Measurements from ENCODE around the gene POLN.

POLN gene

DNA sequence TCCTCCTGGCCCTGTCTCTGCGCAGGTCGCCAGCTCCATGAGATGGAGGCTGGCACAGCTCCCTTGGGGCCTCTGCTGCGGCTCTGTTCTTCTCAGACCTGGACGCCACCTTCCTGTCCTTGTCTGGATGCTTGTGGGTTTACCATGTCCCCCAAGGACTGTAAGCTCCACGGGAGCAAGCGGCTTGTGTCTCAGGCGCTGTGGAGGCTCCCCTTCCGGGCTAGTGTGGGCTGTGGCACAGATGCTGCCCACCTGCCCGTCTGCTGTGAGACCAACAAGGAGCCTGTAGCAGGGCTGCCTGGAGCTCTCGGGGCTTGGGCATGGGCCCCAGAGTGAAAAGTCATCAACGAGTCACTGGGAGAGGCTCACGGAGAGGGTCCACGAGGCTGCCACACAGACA is 157.6 kb downstream of the POLN start:
- no peaks in the 10 kb centered on the region for H3K9me3 ChIP-seq (ENCODE audit: control insufficient read depth, low read length)
- no peaks in the 10 kb centered on the region for H3K27me3 ChIP-seq (replicated peaks; ENCODE audit: control insufficient read depth, insufficient read depth, low read length, poor library complexity, severe bottlenecking)
- H3K4me3 ChIP-seq (ENCODE audit: insufficient read depth, low read depth, low read length, poor library complexity, severe bottlenecking): no peak overlapping the region
- no peaks in the 10 kb centered on the region for H3K4me1 ChIP-seq (ENCODE audit: control insufficient read depth, insufficient read depth, low read length, poor library complexity, severe bottlenecking)
- no peak for DNase-seq
- no peaks in the 10 kb centered on the region for H3K36me3 ChIP-seq (ENCODE audit: control insufficient read depth, insufficient read depth, low read length)
- H3K27ac ChIP-seq (ENCODE audit: insufficient read depth, low read length, poor library complexity, severe bottlenecking): no peak overlapping the region

DNA sequence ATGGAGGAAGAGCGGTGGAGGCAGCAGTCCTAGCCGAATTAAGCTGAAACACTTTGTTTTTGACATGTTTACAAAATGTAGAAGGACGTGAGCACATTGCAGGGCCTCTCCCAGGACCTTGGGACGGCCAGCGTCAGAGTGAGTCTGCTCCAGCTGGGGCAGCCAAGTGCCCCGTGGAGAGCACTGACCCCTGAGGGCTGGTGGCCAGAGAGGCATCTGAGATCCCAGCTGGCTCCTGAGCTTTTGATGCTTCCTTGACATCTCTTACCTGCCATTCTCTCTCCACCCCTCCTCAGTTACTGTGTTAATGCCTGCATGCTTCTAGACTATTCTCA is 158.1 kb downstream of the POLN start:
- Histone ChIP-seq H3K9me3 (ENCODE audit: control insufficient read depth, low read length) (no peaks in the 10 kb centered on the region), H3K27ac (ENCODE audit: insufficient read depth, low read length, poor library complexity, severe bottlenecking) (no peak overlapping the region), H3K4me3 (ENCODE audit: insufficient read depth, low read depth, low read length, poor library complexity, severe bottlenecking) (no peak overlapping the region), H3K36me3 (ENCODE audit: control insufficient read depth, insufficient read depth, low read length) (no peaks in the 10 kb centered on the region), H3K27me3 (replicated peaks; ENCODE audit: control insufficient read depth, insufficient read depth, low read length, poor library complexity, severe bottlenecking) (no peaks in the 10 kb centered on the region), H3K4me1 (ENCODE audit: control insufficient read depth, insufficient read depth, low read length, poor library complexity, severe bottlenecking) (no peaks in the 10 kb centered on the region)
- DNase-seq: no peak

DNA sequence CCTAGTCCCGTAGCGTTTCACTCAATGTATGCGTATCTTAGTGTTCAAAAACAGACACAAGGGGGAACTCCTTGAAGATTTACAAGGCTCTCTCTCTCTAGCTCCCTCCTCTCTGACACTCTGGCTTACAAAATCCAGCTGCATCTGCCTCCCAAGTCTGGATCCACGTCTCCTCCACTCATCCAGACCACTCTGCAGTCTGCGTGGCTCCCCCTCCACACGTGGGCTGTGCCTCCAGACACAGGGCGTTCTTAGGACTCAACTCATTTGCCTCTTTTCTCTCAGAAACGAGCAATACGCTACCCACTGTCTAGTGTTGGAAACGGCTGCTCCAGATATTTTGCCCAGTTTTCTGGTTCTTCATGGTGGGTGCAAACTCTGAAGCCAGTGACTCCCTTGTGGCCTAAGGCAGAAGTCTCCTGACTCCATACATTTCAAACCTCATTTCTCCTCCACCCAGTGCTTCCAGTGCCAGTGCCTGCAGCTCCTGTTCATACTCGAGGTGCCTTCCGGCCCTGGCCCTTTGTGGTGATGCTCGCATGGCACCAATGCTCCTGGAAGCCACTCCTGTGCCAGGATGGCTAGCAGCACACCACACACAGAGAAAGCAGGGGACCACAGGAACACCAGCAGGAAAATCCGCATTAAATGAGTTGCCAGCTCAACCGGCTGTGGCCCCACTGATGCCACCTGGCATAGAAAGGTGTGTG is 158.7 kb downstream of the POLN start:
- H3K4me1 ChIP-seq (ENCODE audit: control insufficient read depth, insufficient read depth, low read length, poor library complexity, severe bottlenecking): no peaks in the 10 kb centered on the region
- no peaks in the 10 kb centered on the region for H3K9me3 ChIP-seq (ENCODE audit: control insufficient read depth, low read length)
- no peak overlapping the region for H3K4me3 ChIP-seq (ENCODE audit: insufficient read depth, low read depth, low read length, poor library complexity, severe bottlenecking)
- DNase-seq: no peak
- no peak overlapping the region for H3K27ac ChIP-seq (ENCODE audit: insufficient read depth, low read length, poor library complexity, severe bottlenecking)
- H3K27me3 ChIP-seq (replicated peaks; ENCODE audit: control insufficient read depth, insufficient read depth, low read length, poor library complexity, severe bottlenecking): no peaks in the 10 kb centered on the region
- H3K36me3 ChIP-seq (ENCODE audit: control insufficient read depth, insufficient read depth, low read length): no peaks in the 10 kb centered on the region

DNA sequence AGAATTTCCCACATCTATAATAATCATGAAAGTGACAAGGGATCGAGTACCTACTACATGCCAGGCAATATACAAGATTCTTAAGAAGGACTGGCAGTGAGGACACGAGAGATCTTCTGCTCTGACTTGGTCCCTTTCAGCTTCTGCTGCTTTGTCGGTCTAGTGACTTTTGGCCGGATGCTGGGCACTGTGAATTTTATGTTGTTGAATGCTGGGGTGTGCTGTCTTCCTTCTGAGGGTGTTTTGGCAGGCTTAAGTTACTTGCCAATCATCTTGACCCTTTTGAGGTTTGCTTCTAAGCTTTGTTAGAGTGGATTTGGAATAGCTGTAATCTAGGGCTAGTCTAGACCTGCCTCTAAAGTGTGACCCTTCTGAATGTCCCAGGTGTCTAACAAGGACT is 159.3 kb downstream of the POLN start:
- no peaks in the 10 kb centered on the region for H3K4me1 ChIP-seq (ENCODE audit: control insufficient read depth, insufficient read depth, low read length, poor library complexity, severe bottlenecking)
- DNase-seq: no peak
- H3K27ac ChIP-seq (ENCODE audit: insufficient read depth, low read length, poor library complexity, severe bottlenecking): no peak overlapping the region

DNA sequence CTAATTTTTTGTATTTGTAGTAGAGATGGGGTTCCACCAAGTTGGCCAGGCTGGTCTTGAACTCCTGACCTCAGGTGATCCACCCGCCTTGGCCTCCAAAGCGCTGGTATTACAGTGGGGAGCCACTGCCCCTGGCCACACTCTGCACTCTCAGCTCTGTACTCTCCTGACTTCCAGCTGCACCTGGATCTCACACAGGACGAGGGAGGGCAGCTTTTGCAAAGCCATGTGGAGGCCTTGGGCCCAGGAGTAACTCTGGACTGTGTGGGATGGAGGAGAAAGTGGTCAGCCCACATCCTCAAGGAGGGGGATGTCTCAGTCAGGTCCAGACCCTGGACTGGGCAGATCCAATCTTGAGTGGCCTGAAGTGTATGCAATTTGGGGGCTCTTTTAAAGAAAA is 159.8 kb downstream of the POLN start:
- H3K9me3 ChIP-seq (ENCODE audit: control insufficient read depth, low read length): no peaks in the 10 kb centered on the region
- no peaks in the 10 kb centered on the region for H3K4me1 ChIP-seq (ENCODE audit: control insufficient read depth, insufficient read depth, low read length, poor library complexity, severe bottlenecking)
- no peak overlapping the region for H3K4me3 ChIP-seq (ENCODE audit: insufficient read depth, low read depth, low read length, poor library complexity, severe bottlenecking)
- no peaks in the 10 kb centered on the region for H3K36me3 ChIP-seq (ENCODE audit: control insufficient read depth, insufficient read depth, low read length)
- no peaks in the 10 kb centered on the region for H3K27me3 ChIP-seq (replicated peaks; ENCODE audit: control insufficient read depth, insufficient read depth, low read length, poor library complexity, severe bottlenecking)
- no peak overlapping the region for H3K27ac ChIP-seq (ENCODE audit: insufficient read depth, low read length, poor library complexity, severe bottlenecking)
- no peak for DNase-seq

More for the DNA sequence above, 159.3 kb downstream of the POLN start:
- Histone ChIP-seq H3K27me3 (replicated peaks; ENCODE audit: control insufficient read depth, insufficient read depth, low read length, poor library complexity, severe bottlenecking) (no peaks in the 10 kb centered on the region), H3K36me3 (ENCODE audit: control insufficient read depth, insufficient read depth, low read length) (no peaks in the 10 kb centered on the region), H3K9me3 (ENCODE audit: control insufficient read depth, low read length) (no peaks in the 10 kb centered on the region), H3K4me3 (ENCODE audit: insufficient read depth, low read depth, low read length, poor library complexity, severe bottlenecking) (no peak overlapping the region)

DNA sequence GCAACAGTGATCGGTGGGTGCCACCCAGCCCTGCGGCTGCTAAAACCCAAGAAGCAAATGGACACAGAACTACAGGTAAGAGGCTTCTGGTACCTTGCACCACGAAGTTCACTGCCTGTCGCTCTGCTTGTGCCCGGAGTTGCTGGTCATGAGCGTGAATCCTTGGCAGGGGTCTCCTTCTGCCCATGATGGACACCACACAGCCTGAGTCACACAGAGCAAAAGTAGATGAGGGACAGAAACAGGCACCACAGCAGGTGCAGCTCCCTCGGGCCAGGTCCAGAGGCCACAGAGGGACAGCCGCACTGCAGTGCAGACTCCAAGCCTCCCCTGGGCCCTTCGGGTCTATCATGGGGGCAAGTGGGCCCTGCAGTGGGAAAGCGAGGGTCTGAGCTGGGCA is 160.4 kb downstream of the POLN start:
- H3K4me3 ChIP-seq (ENCODE audit: insufficient read depth, low read depth, low read length, poor library complexity, severe bottlenecking): no peak overlapping the region
- H3K36me3 ChIP-seq (ENCODE audit: control insufficient read depth, insufficient read depth, low read length): no peaks in the 10 kb centered on the region
- no peaks in the 10 kb centered on the region for H3K27me3 ChIP-seq (replicated peaks; ENCODE audit: control insufficient read depth, insufficient read depth, low read length, poor library complexity, severe bottlenecking)
- H3K9me3 ChIP-seq (ENCODE audit: control insufficient read depth, low read length): no peaks in the 10 kb centered on the region
- no peak overlapping the region for H3K27ac ChIP-seq (ENCODE audit: insufficient read depth, low read length, poor library complexity, severe bottlenecking)
- H3K4me1 ChIP-seq (ENCODE audit: control insufficient read depth, insufficient read depth, low read length, poor library complexity, severe bottlenecking): no peaks in the 10 kb centered on the region
- DNase-seq: no peak

DNA sequence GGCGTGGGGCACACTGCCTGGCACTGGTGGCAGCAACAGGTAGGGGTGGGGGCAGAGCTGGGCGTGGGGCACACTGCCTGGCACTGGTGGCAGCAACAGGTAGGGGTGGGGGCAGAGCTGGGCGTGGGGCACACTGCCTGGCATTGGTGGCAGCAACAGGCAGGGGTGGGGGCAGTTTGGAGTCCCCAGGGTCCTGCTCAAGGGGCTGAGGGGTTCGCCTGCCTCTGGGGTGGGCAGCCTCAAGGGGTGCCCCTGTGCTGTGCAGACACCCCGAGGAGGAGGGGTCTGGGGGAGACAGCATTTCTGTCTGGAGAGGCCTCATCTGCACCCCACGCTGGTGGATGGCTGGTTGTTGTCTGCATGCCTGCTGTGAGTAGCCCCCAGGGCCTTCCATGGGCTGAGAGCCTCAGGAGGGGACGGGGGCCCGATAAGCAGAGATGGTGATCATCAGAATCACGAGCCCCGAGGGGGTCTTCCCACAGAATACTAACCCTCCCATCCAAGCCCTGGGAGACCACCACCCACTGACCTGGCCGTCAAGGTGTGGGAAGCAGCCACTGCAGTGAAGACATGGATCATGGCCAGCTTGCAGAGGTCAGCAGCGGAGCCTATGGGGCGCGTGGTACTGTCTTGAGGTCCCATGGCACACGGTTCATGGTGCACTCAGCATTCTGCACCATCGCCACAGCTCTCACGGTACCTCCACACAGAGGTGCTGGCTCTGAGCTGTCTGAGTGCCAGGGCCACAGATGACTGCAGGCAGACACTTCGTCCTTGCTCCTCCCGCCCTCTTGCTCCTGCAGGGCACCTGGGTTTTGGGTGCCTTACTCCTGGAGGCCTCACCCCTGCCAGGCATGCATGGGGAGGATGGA is 161.3 kb downstream of the POLN start:
- no peaks in the 10 kb centered on the region for H3K27me3 ChIP-seq (replicated peaks; ENCODE audit: control insufficient read depth, insufficient read depth, low read length, poor library complexity, severe bottlenecking)
- no peaks in the 10 kb centered on the region for H3K9me3 ChIP-seq (ENCODE audit: control insufficient read depth, low read length)
- H3K36me3 ChIP-seq (ENCODE audit: control insufficient read depth, insufficient read depth, low read length): no peaks in the 10 kb centered on the region
- H3K4me1 ChIP-seq (ENCODE audit: control insufficient read depth, insufficient read depth, low read length, poor library complexity, severe bottlenecking): no peaks in the 10 kb centered on the region
- H3K27ac ChIP-seq (ENCODE audit: insufficient read depth, low read length, poor library complexity, severe bottlenecking): no peak overlapping the region
- no peak overlapping the region for H3K4me3 ChIP-seq (ENCODE audit: insufficient read depth, low read depth, low read length, poor library complexity, severe bottlenecking)
- no peak for DNase-seq

DNA sequence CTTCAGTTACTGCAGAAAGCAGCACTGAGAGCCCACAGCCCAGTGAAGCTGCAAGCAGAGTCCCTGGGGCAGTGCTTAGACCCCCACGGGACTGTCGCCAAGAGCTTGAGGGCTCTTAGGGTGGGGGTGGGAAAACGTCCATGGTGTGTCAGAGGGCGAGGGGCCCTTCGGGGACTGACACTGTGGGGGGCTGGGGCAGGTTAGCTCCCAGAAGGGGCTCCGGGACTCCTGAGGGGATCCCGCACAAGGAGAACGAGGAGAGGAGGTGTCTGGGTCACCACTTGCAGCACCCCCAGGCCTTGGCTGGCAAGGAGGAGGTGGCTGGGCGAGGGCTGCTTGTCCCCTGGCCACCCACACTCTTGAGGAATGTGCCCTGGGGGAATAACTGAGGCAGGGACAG is 162.0 kb downstream of the POLN start:
- no peaks in the 10 kb centered on the region for H3K36me3 ChIP-seq (ENCODE audit: control insufficient read depth, insufficient read depth, low read length)
- H3K27ac ChIP-seq (ENCODE audit: insufficient read depth, low read length, poor library complexity, severe bottlenecking): no peak overlapping the region
- H3K27me3 ChIP-seq (replicated peaks; ENCODE audit: control insufficient read depth, insufficient read depth, low read length, poor library complexity, severe bottlenecking): no peaks in the 10 kb centered on the region
- H3K9me3 ChIP-seq (ENCODE audit: control insufficient read depth, low read length): no peaks in the 10 kb centered on the region
- no peaks in the 10 kb centered on the region for H3K4me1 ChIP-seq (ENCODE audit: control insufficient read depth, insufficient read depth, low read length, poor library complexity, severe bottlenecking)
- no peak overlapping the region for H3K4me3 ChIP-seq (ENCODE audit: insufficient read depth, low read depth, low read length, poor library complexity, severe bottlenecking)
- DNase-seq: no peak

DNA sequence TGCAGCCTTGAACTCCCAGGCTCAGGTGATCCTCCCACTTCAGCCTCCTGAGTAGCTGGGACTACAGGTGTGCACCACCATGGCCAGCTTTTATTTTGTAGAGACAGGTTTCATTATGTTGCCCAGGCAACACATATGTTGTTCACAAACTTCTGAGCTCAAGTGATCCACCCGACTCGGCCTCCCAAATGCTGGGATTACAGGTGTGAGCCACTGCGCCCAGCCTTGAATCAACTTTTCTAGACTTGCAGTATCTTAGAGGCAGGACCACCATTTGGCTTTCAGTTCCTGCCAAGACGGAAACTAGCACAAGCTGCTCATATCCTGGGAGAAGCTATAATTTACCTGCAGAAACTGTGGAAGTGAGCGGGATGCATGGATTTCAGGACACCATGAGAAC is 162.9 kb downstream of the POLN start:
- H3K9me3 ChIP-seq (ENCODE audit: control insufficient read depth, low read length): no peaks in the 10 kb centered on the region
- H3K36me3 ChIP-seq (ENCODE audit: control insufficient read depth, insufficient read depth, low read length): no peaks in the 10 kb centered on the region
- H3K4me3 ChIP-seq (ENCODE audit: insufficient read depth, low read depth, low read length, poor library complexity, severe bottlenecking): no peak overlapping the region
- no peak overlapping the region for H3K27ac ChIP-seq (ENCODE audit: insufficient read depth, low read length, poor library complexity, severe bottlenecking)
- no peak for DNase-seq
- H3K27me3 ChIP-seq (replicated peaks; ENCODE audit: control insufficient read depth, insufficient read depth, low read length, poor library complexity, severe bottlenecking): no peaks in the 10 kb centered on the region
- H3K4me1 ChIP-seq (ENCODE audit: control insufficient read depth, insufficient read depth, low read length, poor library complexity, severe bottlenecking): no peaks in the 10 kb centered on the region

DNA sequence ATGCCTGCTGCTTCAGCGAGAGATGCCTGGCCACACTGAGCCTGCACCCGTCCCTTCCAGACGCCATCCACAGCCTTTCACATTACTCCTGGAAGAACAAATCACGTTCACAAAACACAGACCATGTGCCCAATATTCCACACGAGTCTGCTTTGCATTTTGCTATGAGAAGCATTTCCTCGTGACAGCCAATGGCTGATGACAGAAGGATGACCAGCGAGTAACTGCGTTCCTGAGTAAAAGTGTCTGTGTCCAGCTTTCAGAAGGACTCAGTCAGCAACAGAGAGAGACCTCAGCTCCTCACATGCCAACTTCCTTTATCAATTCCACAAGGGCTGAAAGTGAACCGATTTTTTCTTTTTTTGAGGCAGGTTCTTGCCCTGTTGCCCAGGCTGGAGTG is 163.3 kb downstream of the POLN start:
- Histone ChIP-seq H3K36me3 (ENCODE audit: control insufficient read depth, insufficient read depth, low read length) (no peaks in the 10 kb centered on the region), H3K4me3 (ENCODE audit: insufficient read depth, low read depth, low read length, poor library complexity, severe bottlenecking) (no peak overlapping the region), H3K27ac (ENCODE audit: insufficient read depth, low read length, poor library complexity, severe bottlenecking) (no peak overlapping the region), H3K9me3 (ENCODE audit: control insufficient read depth, low read length) (no peaks in the 10 kb centered on the region), H3K4me1 (ENCODE audit: control insufficient read depth, insufficient read depth, low read length, poor library complexity, severe bottlenecking) (no peaks in the 10 kb centered on the region), H3K27me3 (replicated peaks; ENCODE audit: control insufficient read depth, insufficient read depth, low read length, poor library complexity, severe bottlenecking) (no peaks in the 10 kb centered on the region)
- no peak for DNase-seq
